WTC11 (cell line): ENCODE data around the gene MEGF8.

Experiments used
- CREB1 ChIP-seq: sonication (generic); formaldehyde crosslinking; IDR thresholded peaks from 2 replicates; pipeline ENCODE4 v1.8.0; 2023; ENCODE audit warnings: mild to moderate bottlenecking, missing genetic modification reagents
- CTCF ChIP-seq: fragments of 200-600 bp; IDR thresholded peaks from 2 replicates; pipeline ENCODE4 v1.8.0; 2022; ENCODE audit warnings: antibody characterized with exemption
- ESRRA ChIP-seq: sonication (generic); formaldehyde crosslinking; IDR thresholded peaks from 2 replicates; pipeline ENCODE4 v1.8.1; 2022; ENCODE audit warnings: mild to moderate bottlenecking, missing genetic modification reagents, borderline replicate concordance
- FOXK1 ChIP-seq: sonication (generic); formaldehyde crosslinking; IDR thresholded peaks from 2 replicates; pipeline ENCODE4 v1.8.0; 2022; ENCODE audit warnings: mild to moderate bottlenecking, moderate library complexity, missing genetic modification reagents
- NR3C1 ChIP-seq: sonication (generic); formaldehyde crosslinking; conservative IDR thresholded peaks from 2 replicates; pipeline ENCODE4 v1.8.1; 2023; ENCODE audit warnings: low read depth, mild to moderate bottlenecking, missing genetic modification reagents
- RORB ChIP-seq: fragments of 250-450 bp; sonication (Bioruptor Pico); IDR thresholded peaks from 2 replicates; pipeline ENCODE4 v1.9.0; 2021; ENCODE audit warnings: mild to moderate bottlenecking
- ZNF317 ChIP-seq: sonication (generic); formaldehyde crosslinking; IDR thresholded peaks from 2 replicates; pipeline ENCODE4 v1.8.1; 2023; ENCODE audit warnings: low read depth, mild to moderate bottlenecking, moderate library complexity, missing genetic modification reagents, borderline replicate concordance
- ZNF416 ChIP-seq: fragments of 250-450 bp; sonication (Bioruptor Pico); IDR thresholded peaks from 2 replicates; pipeline ENCODE4 v1.9.0; 2021; ENCODE audit warnings: mild to moderate bottlenecking, inconsistent platforms
- ZNF423 ChIP-seq: fragments of 250-450 bp; sonication (Bioruptor Pico); IDR thresholded peaks from 2 replicates; pipeline ENCODE4 v2.1.2; 2022; ENCODE audit warnings: mild to moderate bottlenecking, moderate library complexity
- TF ChIP-seq, protein P1 (sequence below): sonication (generic); formaldehyde crosslinking; IDR thresholded peaks from 2 replicates; pipeline ENCODE4 v1.8.0; 2022; ENCODE audit warnings: mild to moderate bottlenecking, missing genetic modification reagents
- TF ChIP-seq, protein P2 (sequence below): sonication (generic); formaldehyde crosslinking; IDR thresholded peaks from 2 replicates; pipeline ENCODE4 v1.8.0; 2023; ENCODE audit warnings: missing genetic modification reagents, mild to moderate bottlenecking, borderline replicate concordance
- TF ChIP-seq, protein P3 (sequence below): sonication (generic); formaldehyde crosslinking; IDR thresholded peaks from 2 replicates; pipeline ENCODE4 v1.8.1; 2023; ENCODE audit warnings: mild to moderate bottlenecking, missing genetic modification reagents

- TF ChIP-seq FOXK1 (CRISPR knock-in tag) (no peak), CTCF (no peak), NR3C1 (CRISPR knock-in tag) (no peak), CREB1 (CRISPR knock-in tag) (no peak), ZNF317 (CRISPR knock-in tag) (no peak), ZNF423 (CRISPR knock-in tag) (no peak), RORB (CRISPR knock-in tag) (no peak), ESRRA (no peak), ZNF416 (CRISPR knock-in tag) (no peak)
- TF ChIP-seq, protein P1, sequence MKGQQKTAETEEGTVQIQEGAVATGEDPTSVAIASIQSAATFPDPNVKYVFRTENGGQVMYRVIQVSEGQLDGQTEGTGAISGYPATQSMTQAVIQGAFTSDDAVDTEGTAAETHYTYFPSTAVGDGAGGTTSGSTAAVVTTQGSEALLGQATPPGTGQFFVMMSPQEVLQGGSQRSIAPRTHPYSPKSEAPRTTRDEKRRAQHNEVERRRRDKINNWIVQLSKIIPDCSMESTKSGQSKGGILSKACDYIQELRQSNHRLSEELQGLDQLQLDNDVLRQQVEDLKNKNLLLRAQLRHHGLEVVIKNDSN (CRISPR knock-in tag) = no peak
- TF ChIP-seq, protein P2, sequence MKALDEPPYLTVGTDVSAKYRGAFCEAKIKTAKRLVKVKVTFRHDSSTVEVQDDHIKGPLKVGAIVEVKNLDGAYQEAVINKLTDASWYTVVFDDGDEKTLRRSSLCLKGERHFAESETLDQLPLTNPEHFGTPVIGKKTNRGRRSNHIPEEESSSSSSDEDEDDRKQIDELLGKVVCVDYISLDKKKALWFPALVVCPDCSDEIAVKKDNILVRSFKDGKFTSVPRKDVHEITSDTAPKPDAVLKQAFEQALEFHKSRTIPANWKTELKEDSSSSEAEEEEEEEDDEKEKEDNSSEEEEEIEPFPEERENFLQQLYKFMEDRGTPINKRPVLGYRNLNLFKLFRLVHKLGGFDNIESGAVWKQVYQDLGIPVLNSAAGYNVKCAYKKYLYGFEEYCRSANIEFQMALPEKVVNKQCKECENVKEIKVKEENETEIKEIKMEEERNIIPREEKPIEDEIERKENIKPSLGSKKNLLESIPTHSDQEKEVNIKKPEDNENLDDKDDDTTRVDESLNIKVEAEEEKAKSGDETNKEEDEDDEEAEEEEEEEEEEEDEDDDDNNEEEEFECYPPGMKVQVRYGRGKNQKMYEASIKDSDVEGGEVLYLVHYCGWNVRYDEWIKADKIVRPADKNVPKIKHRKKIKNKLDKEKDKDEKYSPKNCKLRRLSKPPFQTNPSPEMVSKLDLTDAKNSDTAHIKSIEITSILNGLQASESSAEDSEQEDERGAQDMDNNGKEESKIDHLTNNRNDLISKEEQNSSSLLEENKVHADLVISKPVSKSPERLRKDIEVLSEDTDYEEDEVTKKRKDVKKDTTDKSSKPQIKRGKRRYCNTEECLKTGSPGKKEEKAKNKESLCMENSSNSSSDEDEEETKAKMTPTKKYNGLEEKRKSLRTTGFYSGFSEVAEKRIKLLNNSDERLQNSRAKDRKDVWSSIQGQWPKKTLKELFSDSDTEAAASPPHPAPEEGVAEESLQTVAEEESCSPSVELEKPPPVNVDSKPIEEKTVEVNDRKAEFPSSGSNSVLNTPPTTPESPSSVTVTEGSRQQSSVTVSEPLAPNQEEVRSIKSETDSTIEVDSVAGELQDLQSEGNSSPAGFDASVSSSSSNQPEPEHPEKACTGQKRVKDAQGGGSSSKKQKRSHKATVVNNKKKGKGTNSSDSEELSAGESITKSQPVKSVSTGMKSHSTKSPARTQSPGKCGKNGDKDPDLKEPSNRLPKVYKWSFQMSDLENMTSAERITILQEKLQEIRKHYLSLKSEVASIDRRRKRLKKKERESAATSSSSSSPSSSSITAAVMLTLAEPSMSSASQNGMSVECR (CRISPR knock-in tag) = no peak
- TF ChIP-seq, protein P3, sequence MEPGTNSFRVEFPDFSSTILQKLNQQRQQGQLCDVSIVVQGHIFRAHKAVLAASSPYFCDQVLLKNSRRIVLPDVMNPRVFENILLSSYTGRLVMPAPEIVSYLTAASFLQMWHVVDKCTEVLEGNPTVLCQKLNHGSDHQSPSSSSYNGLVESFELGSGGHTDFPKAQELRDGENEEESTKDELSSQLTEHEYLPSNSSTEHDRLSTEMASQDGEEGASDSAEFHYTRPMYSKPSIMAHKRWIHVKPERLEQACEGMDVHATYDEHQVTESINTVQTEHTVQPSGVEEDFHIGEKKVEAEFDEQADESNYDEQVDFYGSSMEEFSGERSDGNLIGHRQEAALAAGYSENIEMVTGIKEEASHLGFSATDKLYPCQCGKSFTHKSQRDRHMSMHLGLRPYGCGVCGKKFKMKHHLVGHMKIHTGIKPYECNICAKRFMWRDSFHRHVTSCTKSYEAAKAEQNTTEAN (CRISPR knock-in tag) = no peak
Measured at GRCh38 chr19:42317535-42317934, 7.9 kb upstream of the MEGF8 start.
